Cardiac muscle cell (in vitro differentiated cells and primary cell): Measurements from ENCODE around the gene ZBTB6. TPM values are rescaled to one million over a fixed set of nuclear protein-coding genes. Genes with fewer than 3 reads are reported as not detected.
"Not testable (repeated sequence)": the region's sequence is repeated elsewhere in the genome, so short reads cannot be mapped to it uniquely, and the experiment has no call there.

ENCODE experiments used
- DNase-seq, 2 donors: peaks; one replicate each; pipeline versions ENCODE4 v3.0.0 to v3.0.0-alpha.2; 2010 to 2017; ENCODE audit warnings: low read depth in 1 of 2, low spot score in 1 of 2
- H3K27ac ChIP-seq: fragments of 200-600 bp; sonication (generic); 2 replicates; pipeline ENCODE4 v1.5.1; 2016
- H3K27me3 ChIP-seq: fragments of 200-600 bp; sonication (generic); 2 replicates; pipeline ENCODE4 v1.6.0; 2016; ENCODE audit warnings: control low read depth
- H3K36me3 ChIP-seq: fragments of 200-600 bp; sonication (generic); 2 replicates; pipeline ENCODE4 v1.5.1; 2016; ENCODE audit warnings: control low read depth
- H3K4me1 ChIP-seq: fragments of 200-600 bp; sonication (generic); 2 replicates; pipeline ENCODE4 v1.8.1; 2017; ENCODE audit warnings: low read depth, mild to moderate bottlenecking, mixed run types
- H3K4me3 ChIP-seq: fragments of 200-600 bp; sonication (generic); 2 replicates; pipeline ENCODE4 v1.5.1; 2016; ENCODE audit warnings: mild to moderate bottlenecking
- H3K9me3 ChIP-seq: fragments of 200-600 bp; sonication (generic); 2 replicates; pipeline ENCODE4 v1.5.1; 2017; ENCODE audit warnings: low read depth, mild to moderate bottlenecking, control low read depth
- CTCF ChIP-seq: IDR thresholded peaks from 2 replicates; pipeline ENCODE4 v1.5.1; 2012; ENCODE audit warnings: low read depth, mild to moderate bottlenecking, low read length
- polyA plus RNA-seq: library from polyadenylated mRNA; unstranded; fragments of >200 nt; fragmentation: Nextera tagmentation; extraction: Ambion mirVana; gene quantifications from 2 replicates; pipeline ENCODE4 v1.2.1, GENCODE V29; 2016
- total RNA-seq: library from RNA; depleted of rRNA; stranded (reverse); fragments of >200 nt; gene quantifications from 2 replicates; pipeline ENCODE4 v1.2.3, GENCODE V29; 2016

Gene ZBTB6
- total and polyA plus RNA-seq, 2 experiments from 2014 or later, result 2.5 to 6.0 TPM

- TF ChIP-seq CTCF, result no peak
- peak in 1 of 2 donors; percentile 16 for DNase-seq
- H3K27ac ChIP-seq, result no peak overlapping the region
Observed at GRCh38 chr9:122900791-122901190, 12.3 kb downstream of the ZBTB6 start.

DNA sequence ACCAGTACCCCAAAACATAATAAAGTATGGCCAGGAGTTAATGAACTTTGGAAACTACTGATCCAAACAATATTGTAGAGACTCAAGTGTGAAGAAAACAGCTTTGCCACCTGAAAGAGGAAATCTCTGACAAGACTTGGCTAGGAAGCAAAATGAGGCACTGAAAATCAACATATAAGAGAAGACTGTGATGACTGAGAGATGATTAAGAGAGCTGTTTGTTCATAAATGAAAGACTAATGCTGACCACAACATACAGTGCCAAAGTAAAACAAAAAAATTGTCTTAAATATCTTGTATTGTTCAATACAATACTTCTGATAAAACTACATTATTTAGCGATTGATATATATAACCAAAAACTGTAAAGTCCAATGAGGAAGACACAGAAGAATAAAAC is 15.2 kb downstream of the ZBTB6 start:
- Histone ChIP-seq H3K4me1 (peaks cover 10% of the 10 kb centered on the region), H3K4me3 (no peak overlapping the region), H3K9me3 (no peaks in the 10 kb centered on the region), H3K36me3 (peaks cover 21% of the 10 kb centered on the region), H3K27ac (no peak overlapping the region), H3K27me3 (no peaks in the 10 kb centered on the region)
- no peak for DNase-seq
- TF ChIP-seq CTCF, result no peak

More at GRCh38 chr9:122900791-122901190, 12.3 kb downstream of the ZBTB6 start:
- Histone ChIP-seq H3K27me3 (no peaks in the 10 kb centered on the region), H3K36me3 (peaks cover 8% of the 10 kb centered on the region), H3K4me3 (no peak overlapping the region), H3K9me3 (no peaks in the 10 kb centered on the region), H3K4me1 (peaks cover 21% of the 10 kb centered on the region)

DNA sequence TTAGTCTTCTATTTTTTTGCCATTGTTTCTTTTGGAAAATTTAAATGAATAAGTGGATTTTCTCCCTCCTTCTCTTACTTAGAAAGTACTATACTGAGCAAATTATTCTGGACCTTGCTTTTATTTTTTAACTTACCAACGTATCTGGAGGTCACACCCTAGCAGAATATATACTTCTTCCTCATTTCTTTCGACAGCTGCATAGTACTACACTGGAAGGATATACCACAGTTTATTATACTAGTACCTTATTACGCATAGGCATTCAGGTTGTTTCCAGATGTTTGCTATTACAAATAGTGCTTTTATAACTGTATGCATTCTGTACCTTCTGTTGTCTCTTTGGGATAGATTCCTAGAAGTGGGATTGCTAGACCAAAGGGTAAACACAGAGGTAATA is 24.6 kb downstream of the ZBTB6 start:
- DNase-seq, result no peak
- Histone ChIP-seq H3K4me1 (no peaks in the 10 kb centered on the region), H3K4me3 (no peak overlapping the region), H3K9me3 (no peaks in the 10 kb centered on the region), H3K27me3 (no peaks in the 10 kb centered on the region), H3K27ac (no peak overlapping the region), H3K36me3 (peaks cover 57% of the 10 kb centered on the region)
- TF ChIP-seq CTCF, result no peak

- Histone ChIP-seq H3K36me3 (peaks cover 46% of the 10 kb centered on the region), H3K9me3 (no peaks in the 10 kb centered on the region), H3K4me3 (no peak overlapping the region), H3K27me3 (no peaks in the 10 kb centered on the region), H3K27ac (peak overlapping the region; percentile 57), H3K4me1 (peaks cover 11% of the 10 kb centered on the region)
- TF ChIP-seq CTCF, result no peak
- DNase-seq, result no peak
Observed at GRCh38 chr9:122883125-122883524, 30.0 kb downstream of the ZBTB6 start.

- H3K4me3 ChIP-seq, result no peak overlapping the region
- no peaks in the 10 kb centered on the region for H3K9me3 ChIP-seq
- no peak for DNase-seq
- no peak for TF ChIP-seq CTCF
- H3K36me3 ChIP-seq, result peaks cover 63% of the 10 kb centered on the region
- H3K27ac ChIP-seq, result no peak overlapping the region
- H3K27me3 ChIP-seq, result no peaks in the 10 kb centered on the region
- peaks cover 11% of the 10 kb centered on the region for H3K4me1 ChIP-seq
Observed at GRCh38 chr9:122879443-122879842, 33.7 kb downstream of the ZBTB6 start.

- no peaks in the 10 kb centered on the region for H3K4me1 ChIP-seq
- no peak for DNase-seq
- no peak for TF ChIP-seq CTCF
- no peak overlapping the region for H3K4me3 ChIP-seq
- H3K9me3 ChIP-seq, result no peaks in the 10 kb centered on the region
- peaks cover 72% of the 10 kb centered on the region for H3K36me3 ChIP-seq
- H3K27me3 ChIP-seq, result no peaks in the 10 kb centered on the region
- no peak overlapping the region for H3K27ac ChIP-seq
Observed at GRCh38 chr9:122875523-122875922, 37.6 kb downstream of the ZBTB6 start.

DNA sequence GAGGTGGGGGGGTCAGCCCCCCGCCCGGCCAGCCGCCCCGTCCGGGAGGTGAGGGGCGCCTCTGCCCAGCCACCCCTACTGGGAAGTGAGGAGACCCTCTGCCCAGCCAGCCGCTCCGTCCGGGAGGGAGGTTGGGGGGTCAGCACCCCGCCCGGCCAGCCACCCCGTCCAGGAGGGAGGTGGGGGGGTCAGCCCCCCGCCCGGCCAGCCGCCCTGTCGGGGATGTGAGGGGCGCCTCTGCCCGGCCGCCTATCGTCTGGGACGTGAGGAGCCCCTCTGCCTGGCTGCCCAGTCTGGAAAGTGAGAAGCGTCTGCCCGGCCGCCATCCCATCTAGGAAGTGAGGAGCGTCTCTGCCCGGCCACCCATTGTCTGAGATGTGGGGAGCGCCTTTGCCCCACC is 45.8 kb downstream of the ZBTB6 start:
- not testable (repeated sequence) for H3K9me3 ChIP-seq, H3K4me1 ChIP-seq, H3K4me3 ChIP-seq, H3K27ac ChIP-seq, DNase-seq, H3K27me3 ChIP-seq
- peaks cover 25% of the 10 kb centered on the region for H3K36me3 ChIP-seq
